Mammary epithelial cell (primary cell): Measurements from ENCODE around the gene LINC01488.

Source experiments
- EZH2 ChIP-seq: IDR thresholded peaks from 2 replicates; pipeline ENCODE4 v1.6.1; 2012; ENCODE audit warnings: low read length, inconsistent platforms, borderline replicate concordance
- TF ChIP-seq, protein P1 (sequence below), 2 donors: IDR thresholded peaks in 1 of 2; conservative IDR thresholded peaks in 1 of 2; 2 replicates each; pipeline ENCODE4 v1.5.1; 2011 to 2012; ENCODE audit warnings: inconsistent platforms in 2 of 2, low read length in 2 of 2, mild to moderate bottlenecking in 2 of 2, control low read depth in 1 of 2, low read depth in 1 of 2; ENCODE audit not compliant: insufficient read depth in 1 of 2; ENCODE audit errors: extremely low read depth in 1 of 2

GRCh38 chr11:69471729-69472540, 9.5 kb upstream of the LINC01488 start:
- TF ChIP-seq, protein P1, sequence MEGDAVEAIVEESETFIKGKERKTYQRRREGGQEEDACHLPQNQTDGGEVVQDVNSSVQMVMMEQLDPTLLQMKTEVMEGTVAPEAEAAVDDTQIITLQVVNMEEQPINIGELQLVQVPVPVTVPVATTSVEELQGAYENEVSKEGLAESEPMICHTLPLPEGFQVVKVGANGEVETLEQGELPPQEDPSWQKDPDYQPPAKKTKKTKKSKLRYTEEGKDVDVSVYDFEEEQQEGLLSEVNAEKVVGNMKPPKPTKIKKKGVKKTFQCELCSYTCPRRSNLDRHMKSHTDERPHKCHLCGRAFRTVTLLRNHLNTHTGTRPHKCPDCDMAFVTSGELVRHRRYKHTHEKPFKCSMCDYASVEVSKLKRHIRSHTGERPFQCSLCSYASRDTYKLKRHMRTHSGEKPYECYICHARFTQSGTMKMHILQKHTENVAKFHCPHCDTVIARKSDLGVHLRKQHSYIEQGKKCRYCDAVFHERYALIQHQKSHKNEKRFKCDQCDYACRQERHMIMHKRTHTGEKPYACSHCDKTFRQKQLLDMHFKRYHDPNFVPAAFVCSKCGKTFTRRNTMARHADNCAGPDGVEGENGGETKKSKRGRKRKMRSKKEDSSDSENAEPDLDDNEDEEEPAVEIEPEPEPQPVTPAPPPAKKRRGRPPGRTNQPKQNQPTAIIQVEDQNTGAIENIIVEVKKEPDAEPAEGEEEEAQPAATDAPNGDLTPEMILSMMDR (conservative IDR thresholded peaks at IDR 0.05 in 1 of 2, IDR thresholded peaks at IDR 0.05 in 1 of 2; ENCODE audit: extremely low read depth in 1 of 2, insufficient read depth in 1 of 2, low read depth in 1 of 2, low read length in 2 of 2) = no peak
- no peak for TF ChIP-seq EZH2
